GM18519 (cell line): ENCODE data around the gene GRIN2C.

Source experiments
- ATAC-seq: cut with Tn5 transposase; IDR thresholded peaks from one replicate; pipeline ENCODE4 v1.9.1; 2021; ENCODE audit warnings: mild to moderate bottlenecking, moderate library complexity; ENCODE audit not compliant: unreplicated experiment, low FRiP score

Gene GRIN2C

GRCh38 chr17:74824961-74825627 is 34.6 kb downstream of the GRIN2C start:
- ATAC-seq = no peak

GRCh38 chr17:74822939-74823367 is 36.7 kb downstream of the GRIN2C start:
- no peak for ATAC-seq

GRCh38 chr17:74822335-74822938 is 37.2 kb downstream of the GRIN2C start:
- no peak for ATAC-seq

GRCh38 chr17:74821655-74822334 is 37.9 kb downstream of the GRIN2C start:
- ATAC-seq = no peak

GRCh38 chr17:74819801-74820436 is 39.8 kb downstream of the GRIN2C start:
- no peak for ATAC-seq

- ATAC-seq = no peak
These were observed 41.3 kb downstream of the GRIN2C start for GRCh38 chr17:74818291-74818938.

GRCh38 chr17:74816905-74817620 is 42.6 kb downstream of the GRIN2C start:
- no peak for ATAC-seq

- ATAC-seq = no peak
These were observed 43.9 kb downstream of the GRIN2C start for GRCh38 chr17:74815550-74816370.

- ATAC-seq = no peak
These were observed 44.6 kb downstream of the GRIN2C start for GRCh38 chr17:74815067-74815466.

- ATAC-seq = no peak
These were observed 45.2 kb downstream of the GRIN2C start for GRCh38 chr17:74814453-74814852.

- ATAC-seq = no peak
These were observed 47.3 kb downstream of the GRIN2C start for GRCh38 chr17:74812109-74813009.

- no peak for ATAC-seq
These were observed 48.8 kb downstream of the GRIN2C start for GRCh38 chr17:74810699-74811485.

- no peak for ATAC-seq
These were observed 50.8 kb downstream of the GRIN2C start for GRCh38 chr17:74808714-74809430.

GRCh38 chr17:74807925-74808324 is 51.8 kb downstream of the GRIN2C start:
- no peak for ATAC-seq

- no peak for ATAC-seq
These were observed 52.2 kb downstream of the GRIN2C start for GRCh38 chr17:74807441-74807840.

- no peak for ATAC-seq
These were observed 53.4 kb downstream of the GRIN2C start for GRCh38 chr17:74806334-74806733.

GRCh38 chr17:74805591-74805991 is 54.1 kb downstream of the GRIN2C start:
- no peak for ATAC-seq
